Measurements from ENCODE around the gene TLE6.
A peak's percentile ranks its signal among the peaks of the same experiment; 100 is the strongest.
"Not testable (repeated sequence)": the region's sequence is repeated elsewhere in the genome, so short reads cannot be mapped to it uniquely, and the experiment has no call there.

Gene TLE6

GRCh38 chr19:2977001-2977745, at the start of gene TLE6:
Gene TLE6, plus strand, starts transcription at chr19:2977564. Its CDS starts 670 bp downstream, at chr19:2978234.
- peak; percentile 94 for DNase-seq

GRCh38 chr19:2933490-2933910, 43.9 kb upstream of the TLE6 start:
- DNase-seq, result no peak

DNA sequence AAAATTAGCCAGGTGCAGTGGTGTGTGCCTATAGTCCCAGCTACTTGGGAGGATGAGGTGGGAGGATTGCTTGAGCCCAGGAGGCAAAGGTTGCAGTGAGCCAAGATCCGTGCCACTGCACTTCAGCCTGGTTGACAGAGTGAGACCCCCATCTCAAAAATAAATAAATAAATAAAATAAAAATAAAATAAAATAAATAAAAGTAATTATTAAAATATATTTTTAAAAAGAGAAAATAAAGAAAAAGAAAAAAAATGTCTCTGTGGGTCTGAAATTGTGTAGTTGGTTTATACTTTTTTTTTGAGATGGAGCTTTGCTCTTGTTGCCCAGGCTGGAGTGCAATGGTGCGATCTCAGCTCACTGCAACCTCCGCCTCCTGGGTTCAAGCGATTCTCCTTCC, 41.5 kb upstream of the TLE6 start:
- not testable (repeated sequence) for DNase-seq

- DNase-seq, result no peak
Observed at GRCh38 chr19:2942928-2943640, 34.3 kb upstream of the TLE6 start.

DNA sequence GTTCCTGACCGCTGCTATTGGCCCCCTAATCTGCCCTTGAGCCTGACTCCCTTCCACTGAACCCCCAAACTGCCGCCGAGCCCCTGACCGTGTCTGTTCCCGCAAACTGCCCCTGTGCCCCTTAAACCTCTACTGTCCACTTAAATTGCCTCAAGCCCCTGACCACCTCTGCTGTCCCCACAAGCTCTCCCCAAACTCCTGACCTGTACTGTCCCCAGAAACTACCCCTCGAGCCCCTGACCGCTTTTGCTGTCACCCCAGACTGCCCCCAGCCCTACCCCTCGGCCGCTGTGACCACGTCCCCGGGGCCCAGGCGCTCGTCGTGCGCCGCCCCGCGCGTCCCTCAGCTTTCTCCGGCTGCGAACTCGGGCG, 33.0 kb upstream of the TLE6 start:
- no peak for DNase-seq

DNA sequence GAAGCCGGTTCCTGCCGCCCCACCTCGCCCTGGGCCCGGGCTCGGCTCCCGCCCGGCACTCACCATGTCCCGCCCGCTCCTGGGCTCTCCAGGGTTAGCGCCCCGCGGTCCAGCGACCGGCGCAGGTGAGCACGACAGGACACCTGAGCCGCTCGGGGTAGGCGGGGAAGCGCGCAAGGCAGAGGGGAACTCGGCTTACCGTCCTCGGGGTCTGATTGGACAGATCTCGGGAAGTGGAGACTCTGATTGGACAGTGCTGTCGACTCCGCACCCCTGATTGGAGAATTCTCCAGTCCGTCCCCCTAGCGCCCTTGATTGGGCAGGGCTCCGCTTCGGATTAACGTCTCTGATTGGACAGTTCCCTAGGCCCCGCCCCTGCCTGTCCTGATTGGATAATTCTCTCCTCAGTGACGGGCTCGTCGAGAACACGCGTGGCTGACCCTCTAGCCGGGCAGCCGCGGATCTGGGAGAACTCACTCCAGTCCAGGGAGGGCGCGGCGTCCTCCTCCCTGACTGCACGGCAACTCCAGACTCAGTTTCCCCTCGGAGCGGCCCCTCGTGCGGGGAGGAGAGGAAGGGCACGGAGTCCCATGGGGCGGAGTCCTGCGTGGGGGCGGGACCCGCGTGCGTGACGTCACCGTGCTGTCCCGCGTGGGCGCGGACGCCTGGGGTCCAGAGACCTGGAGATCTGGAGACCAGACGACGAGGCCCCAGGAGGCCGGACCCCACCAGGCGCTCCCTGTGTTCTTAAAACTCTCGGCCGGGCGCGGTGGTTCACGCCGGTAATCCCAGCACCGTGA, 32.4 kb upstream of the TLE6 start, which contains the start of gene ZNF77:
ZNF77 (minus strand) TSS at position 197 of the 800 bp plus-strand sequence; CDS start at position 66, 131 bp downstream.
- peak; percentile 99 for DNase-seq

- no peak for DNase-seq
Observed at GRCh38 chr19:2945575-2946184, 31.7 kb upstream of the TLE6 start.

DNA sequence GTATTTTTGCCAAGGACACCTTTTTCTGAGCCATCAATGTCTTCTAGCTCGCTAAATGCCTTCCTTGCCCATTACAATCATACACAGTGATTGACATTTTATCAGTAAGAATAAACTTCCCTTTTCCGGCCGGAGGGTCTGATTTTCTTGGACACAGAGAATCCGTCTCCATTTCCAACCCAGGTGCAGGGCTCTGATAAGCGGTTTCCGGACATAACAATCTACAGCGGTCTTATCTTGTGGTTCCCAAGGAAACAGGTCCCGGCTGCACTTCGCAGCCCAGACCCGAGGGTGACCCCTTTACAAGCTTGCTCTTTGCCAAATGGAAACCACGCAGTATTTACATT, 27.5 kb upstream of the TLE6 start:
- no peak for DNase-seq

GRCh38 chr19:2950286-2951124, 26.9 kb upstream of the TLE6 start:
- DNase-seq, result peak; percentile 100

DNA sequence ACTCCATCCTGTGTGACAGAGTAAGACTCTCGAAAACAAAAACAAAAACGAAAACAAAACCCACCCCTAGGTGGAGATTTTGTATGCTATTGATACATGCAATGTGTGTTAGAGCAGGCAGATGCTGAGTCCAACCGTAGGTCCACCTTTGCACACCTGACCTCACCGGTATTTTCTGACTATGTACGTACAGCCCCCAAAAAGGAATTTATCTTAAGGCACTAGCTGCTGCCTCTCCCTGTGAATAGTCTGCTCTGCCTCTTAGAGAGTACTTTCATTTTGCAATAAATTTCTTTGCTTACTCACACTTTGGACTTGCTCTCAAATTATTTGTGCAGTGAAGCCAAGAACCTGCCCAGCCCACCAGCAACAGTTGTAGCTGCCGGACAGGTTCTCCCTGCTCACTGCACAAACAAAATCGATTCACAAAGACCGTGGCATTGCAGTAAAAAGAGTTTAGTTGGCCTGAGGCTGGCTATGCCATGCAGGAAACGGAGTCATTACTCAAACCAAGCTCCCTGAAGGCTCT, 24.3 kb upstream of the TLE6 start:
- DNase-seq, result no peak

DNA sequence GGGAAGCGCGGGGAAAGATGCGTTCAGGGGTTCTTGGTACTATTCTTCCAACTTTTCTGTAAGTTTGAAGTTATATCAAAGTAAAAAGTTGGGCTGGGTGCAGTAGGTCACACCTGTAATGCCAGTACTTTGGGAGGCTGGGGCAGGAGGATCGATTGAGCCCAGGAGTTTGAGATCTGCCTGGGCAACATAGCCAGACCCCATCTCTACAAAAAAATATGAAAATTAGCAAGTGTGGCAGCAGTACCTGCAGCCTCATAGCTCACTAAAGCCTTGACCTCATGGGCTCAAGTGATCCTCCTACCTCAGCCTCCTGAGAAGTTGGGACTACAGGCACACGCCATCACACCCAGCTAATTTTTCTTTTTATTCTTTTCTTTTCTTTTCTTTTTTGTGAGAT, 20.2 kb upstream of the TLE6 start:
- no peak for DNase-seq

GRCh38 chr19:2960120-2960519, 17.2 kb upstream of the TLE6 start:
- no peak for DNase-seq

GRCh38 chr19:2962018-2962670, 15.2 kb upstream of the TLE6 start:
- peak; percentile 86 for DNase-seq

- no peak for DNase-seq
Observed at GRCh38 chr19:2963122-2963521, 14.2 kb upstream of the TLE6 start.

- not testable (repeated sequence) for DNase-seq
Observed at GRCh38 chr19:2963631-2964030, 13.7 kb upstream of the TLE6 start.

GRCh38 chr19:2964874-2965273, 12.5 kb upstream of the TLE6 start:
- DNase-seq, result no peak

DNA sequence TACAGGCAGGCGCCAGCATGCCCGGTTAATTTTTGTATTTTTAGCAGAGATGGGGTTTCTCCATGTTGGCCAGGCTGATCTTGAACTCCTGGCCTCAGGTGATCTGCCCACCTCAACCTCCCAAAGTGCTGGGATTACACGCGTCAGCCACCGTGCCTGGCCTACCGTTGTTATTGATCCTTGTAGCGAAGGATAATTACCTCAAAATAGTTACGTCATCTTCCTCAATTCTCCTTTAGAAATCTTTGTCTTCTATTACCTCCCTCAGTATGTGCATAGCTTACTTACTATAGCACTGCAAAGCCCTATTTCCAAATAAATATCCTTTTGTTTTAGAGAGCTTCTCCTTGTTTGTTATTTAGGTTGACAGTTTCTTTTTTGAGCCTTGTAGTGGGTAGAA, 9.4 kb upstream of the TLE6 start:
- DNase-seq, result no peak

- no peak for DNase-seq
Observed at GRCh38 chr19:2969104-2969504, 8.3 kb upstream of the TLE6 start.

DNA sequence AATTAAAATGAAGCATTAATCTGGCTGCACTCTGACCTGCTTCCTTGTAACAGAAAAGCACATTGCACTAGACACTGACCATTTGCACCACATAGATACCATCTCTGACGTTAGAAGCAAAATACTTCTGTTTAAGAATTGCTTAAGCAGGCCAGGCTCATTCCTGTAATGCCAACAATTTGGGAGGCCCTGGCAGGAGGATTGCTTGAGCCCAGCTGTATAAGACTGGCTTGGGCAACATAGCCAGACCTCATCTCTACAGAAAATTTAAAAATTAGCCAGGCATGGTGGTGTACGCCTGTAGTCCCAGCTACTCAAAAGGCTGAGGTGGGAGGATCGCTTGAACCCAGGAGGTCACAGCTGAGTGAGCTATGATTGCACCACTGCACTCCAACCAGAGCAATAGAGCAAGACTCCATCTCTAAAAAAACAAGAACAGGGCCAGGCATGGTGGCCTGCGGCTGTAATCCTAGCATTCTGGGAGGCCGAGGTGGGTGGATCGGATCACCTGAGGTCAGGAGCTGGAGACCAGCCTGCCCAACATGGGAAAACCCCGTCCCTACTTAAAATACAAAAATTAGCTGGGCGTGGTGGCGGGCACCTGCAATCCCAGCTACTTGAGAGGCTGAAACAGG, 7.0 kb upstream of the TLE6 start:
- no peak for DNase-seq

DNA sequence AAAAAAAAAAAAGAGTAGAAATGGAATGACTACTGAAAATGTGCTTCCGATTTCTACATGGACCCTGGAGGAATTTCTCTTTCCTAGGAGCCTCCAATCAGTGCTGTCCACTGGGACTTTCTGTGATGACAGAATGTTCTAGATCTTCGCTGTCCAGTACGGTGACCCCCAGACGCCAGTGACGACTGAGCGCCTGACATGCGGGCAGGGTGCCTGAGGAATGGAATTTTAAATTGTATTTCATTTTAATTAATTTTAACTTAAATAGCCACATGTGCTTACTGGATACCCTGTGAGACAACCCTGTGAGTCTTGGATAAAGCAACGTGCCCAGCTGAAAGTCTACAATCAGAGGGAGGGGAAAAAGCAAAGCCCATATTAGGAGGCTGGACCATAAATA, 4.1 kb upstream of the TLE6 start:
- no peak for DNase-seq

All from CD4-positive, alpha-beta T cell treated with Interleukin-21 for 1 hour (primary cell).